Activated CD4-positive, alpha-beta T cell treated with anti-CD3 and anti-CD28 coated beads, Interleukin-2, amount 10 ng/mL, durations not matched to agents 7 days and 5 days (primary cell): ENCODE data around the gene UGT2A3. TPM values are rescaled to one million over a fixed set of nuclear protein-coding genes. Genes with fewer than 3 reads are reported as not detected.

Experiments
- total RNA-seq, 2 experiments: library from RNA; stranded (reverse); gene quantifications; one replicate each; pipeline ENCODE4 v1.2.3, GENCODE V29; 2021

Gene UGT2A3
- total RNA-seq, 2 experiments from 2014 or later, result not detected

Other genes starting within 250 kb of the UGT2A3 start
- gene UGT2B10, start 135.8 kb downstream of the UGT2A3 start, total RNA-seq, result not detected
- gene UGT2B7, start 144.7 kb upstream of the UGT2A3 start, total RNA-seq, result not detected